ENCODE results near the gene MANEAL.

- TF ChIP-seq CTCF (IDR thresholded peaks at IDR 0.05) (no peak), POLR2A (IDR thresholded peaks at IDR 0.05) (no peak)
Observed at GRCh38 chr1:37797750-37798345, 4.2 kb downstream of the MANEAL start.

Measured in testis (tissue), 2 donors.